Ishikawa (cell line): ENCODE results near the gene SERPINA12.

Source experiments
- CEBPB ChIP-seq: IDR thresholded peaks from 2 replicates; pipeline ENCODE4 v1.6.1; 2012
- CREB1 ChIP-seq: IDR thresholded peaks from 2 replicates; pipeline ENCODE4 v1.6.1; 2012; ENCODE audit warnings: low read depth
- EGR1 ChIP-seq: IDR thresholded peaks from 2 replicates; pipeline ENCODE4 v1.6.1; 2012
- EP300 ChIP-seq: IDR thresholded peaks from 2 replicates; pipeline ENCODE4 v1.6.1; 2012; ENCODE audit warnings: borderline replicate concordance
- FOXM1 ChIP-seq: IDR thresholded peaks from 2 replicates; pipeline ENCODE4 v1.6.1; 2012; ENCODE audit warnings: low read depth, borderline replicate concordance
- NFIC ChIP-seq: IDR thresholded peaks from 2 replicates; pipeline ENCODE4 v1.6.1; 2012
- RAD21 ChIP-seq: IDR thresholded peaks from 2 replicates; pipeline ENCODE4 v1.6.1; 2012; ENCODE audit warnings: low read depth
- TAF1 ChIP-seq: IDR thresholded peaks from 2 replicates; pipeline ENCODE4 v1.6.1; 2012; ENCODE audit warnings: low read depth, mild to moderate bottlenecking
- TCF12 ChIP-seq: IDR thresholded peaks from 2 replicates; pipeline ENCODE4 v1.6.1; 2012; ENCODE audit warnings: low read depth
- TEAD4 ChIP-seq: IDR thresholded peaks from 2 replicates; pipeline ENCODE4 v1.6.1; 2012
- USF1 ChIP-seq: IDR thresholded peaks from 2 replicates; pipeline ENCODE4 v1.6.1; 2012
- YY1 ChIP-seq: IDR thresholded peaks from 2 replicates; pipeline ENCODE4 v1.6.1; 2012; ENCODE audit warnings: low read depth
- ZBTB7A ChIP-seq: IDR thresholded peaks from 2 replicates; pipeline ENCODE4 v1.6.1; 2012; ENCODE audit warnings: low read depth
- TF ChIP-seq, protein P1 (sequence below): IDR thresholded peaks from 2 replicates; pipeline ENCODE4 v1.6.1; 2012; ENCODE audit warnings: low read depth, mild to moderate bottlenecking
- TF ChIP-seq, protein P2 (sequence below): IDR thresholded peaks from 2 replicates; pipeline ENCODE4 v1.6.1; 2012

SERPINA12 gene

GRCh38 chr14:94531187-94531586, 21.9 kb upstream of the SERPINA12 start:
- no peak for TF ChIP-seq RAD21
- TF ChIP-seq TEAD4: no peak
- no peak for TF ChIP-seq ZBTB7A
- no peak for TF ChIP-seq TAF1
- TF ChIP-seq FOXM1: no peak
- TF ChIP-seq, protein P1, sequence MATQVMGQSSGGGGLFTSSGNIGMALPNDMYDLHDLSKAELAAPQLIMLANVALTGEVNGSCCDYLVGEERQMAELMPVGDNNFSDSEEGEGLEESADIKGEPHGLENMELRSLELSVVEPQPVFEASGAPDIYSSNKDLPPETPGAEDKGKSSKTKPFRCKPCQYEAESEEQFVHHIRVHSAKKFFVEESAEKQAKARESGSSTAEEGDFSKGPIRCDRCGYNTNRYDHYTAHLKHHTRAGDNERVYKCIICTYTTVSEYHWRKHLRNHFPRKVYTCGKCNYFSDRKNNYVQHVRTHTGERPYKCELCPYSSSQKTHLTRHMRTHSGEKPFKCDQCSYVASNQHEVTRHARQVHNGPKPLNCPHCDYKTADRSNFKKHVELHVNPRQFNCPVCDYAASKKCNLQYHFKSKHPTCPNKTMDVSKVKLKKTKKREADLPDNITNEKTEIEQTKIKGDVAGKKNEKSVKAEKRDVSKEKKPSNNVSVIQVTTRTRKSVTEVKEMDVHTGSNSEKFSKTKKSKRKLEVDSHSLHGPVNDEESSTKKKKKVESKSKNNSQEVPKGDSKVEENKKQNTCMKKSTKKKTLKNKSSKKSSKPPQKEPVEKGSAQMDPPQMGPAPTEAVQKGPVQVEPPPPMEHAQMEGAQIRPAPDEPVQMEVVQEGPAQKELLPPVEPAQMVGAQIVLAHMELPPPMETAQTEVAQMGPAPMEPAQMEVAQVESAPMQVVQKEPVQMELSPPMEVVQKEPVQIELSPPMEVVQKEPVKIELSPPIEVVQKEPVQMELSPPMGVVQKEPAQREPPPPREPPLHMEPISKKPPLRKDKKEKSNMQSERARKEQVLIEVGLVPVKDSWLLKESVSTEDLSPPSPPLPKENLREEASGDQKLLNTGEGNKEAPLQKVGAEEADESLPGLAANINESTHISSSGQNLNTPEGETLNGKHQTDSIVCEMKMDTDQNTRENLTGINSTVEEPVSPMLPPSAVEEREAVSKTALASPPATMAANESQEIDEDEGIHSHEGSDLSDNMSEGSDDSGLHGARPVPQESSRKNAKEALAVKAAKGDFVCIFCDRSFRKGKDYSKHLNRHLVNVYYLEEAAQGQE: no peak
- no peak for TF ChIP-seq YY1
- no peak for TF ChIP-seq TCF12
- TF ChIP-seq NFIC: no peak
- no peak for TF ChIP-seq USF1
- no peak for TF ChIP-seq EP300
- no peak for TF ChIP-seq EGR1
- no peak for TF ChIP-seq CEBPB
- TF ChIP-seq, protein P2, sequence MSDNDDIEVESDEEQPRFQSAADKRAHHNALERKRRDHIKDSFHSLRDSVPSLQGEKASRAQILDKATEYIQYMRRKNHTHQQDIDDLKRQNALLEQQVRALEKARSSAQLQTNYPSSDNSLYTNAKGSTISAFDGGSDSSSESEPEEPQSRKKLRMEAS: no peak
- no peak for TF ChIP-seq CREB1

- TF ChIP-seq CREB1: no peak
- TF ChIP-seq, protein P2: no peak
- no peak for TF ChIP-seq RAD21
- TF ChIP-seq EGR1: no peak
- TF ChIP-seq EP300: no peak
- no peak for TF ChIP-seq NFIC
- no peak for TF ChIP-seq FOXM1
- no peak for TF ChIP-seq TAF1
- TF ChIP-seq USF1: no peak
- no peak for TF ChIP-seq TEAD4
- no peak for TF ChIP-seq TCF12
- no peak for TF ChIP-seq YY1
- TF ChIP-seq CEBPB: no peak
- TF ChIP-seq, protein P1: no peak
- no peak for TF ChIP-seq ZBTB7A
Measured at GRCh38 chr14:94524093-94524492, 14.8 kb upstream of the SERPINA12 start.

GRCh38 chr14:94523265-94523664, 14.0 kb upstream of the SERPINA12 start:
- no peak for TF ChIP-seq CREB1
- no peak for TF ChIP-seq TEAD4
- TF ChIP-seq NFIC: no peak
- TF ChIP-seq FOXM1: no peak
- no peak for TF ChIP-seq TAF1
- TF ChIP-seq RAD21: no peak
- TF ChIP-seq ZBTB7A: no peak
- TF ChIP-seq EGR1: no peak
- no peak for TF ChIP-seq USF1
- TF ChIP-seq CEBPB: no peak
- TF ChIP-seq TCF12: no peak
- TF ChIP-seq, protein P1: no peak
- TF ChIP-seq, protein P2: no peak
- no peak for TF ChIP-seq EP300
- TF ChIP-seq YY1: no peak
